Activated CD8-positive, alpha-beta T cell treated with anti-CD3 and anti-CD28 coated beads for 36 hours (primary cell): ENCODE measurements around the gene PDRG1. TPM values are rescaled to one million over a fixed set of nuclear protein-coding genes. Genes with fewer than 3 reads are reported as not detected.

ENCODE experiments used
- ATAC-seq: fragments of 200-7000 bp; cut with Tn5 transposase; one replicate; pipeline ENCODE4 v1.10.0; 2021; ENCODE audit warnings: mild to moderate bottlenecking, moderate library complexity
- CTCF ChIA-PET: fragments of 350-600 bp; sonication (Branson Sonifier 250); formaldehyde crosslinking; loops from one replicate; lab custom pipeline; 2021; ENCODE audit warnings: antibody characterized with exemption; lab: Charles Lee
- POLR2A ChIA-PET: fragments of 350-600 bp; sonication (Branson Sonifier 250); formaldehyde crosslinking; loops from one replicate; lab custom pipeline; 2021; ENCODE audit warnings: antibody characterized with exemption; lab: Charles Lee
- DNase-seq: peaks from one replicate; pipeline ENCODE4 v3.0.0-alpha.2; 2020
- H3K27ac Mint-ChIP-seq: one replicate; pipeline ENCODE4 v1.8.0; 2021; ENCODE audit warnings: mild to moderate bottlenecking, mixed read lengths
- H3K27me3 Mint-ChIP-seq: one replicate; pipeline ENCODE4 v1.8.0; 2021; ENCODE audit warnings: mixed read lengths
- H3K36me3 Mint-ChIP-seq: one replicate; pipeline ENCODE4 v1.8.0; 2021; ENCODE audit warnings: low read depth, mixed read lengths
- H3K4me1 Mint-ChIP-seq: one replicate; pipeline ENCODE4 v1.8.0; 2021; ENCODE audit warnings: low read depth, mixed read lengths
- H3K4me3 Mint-ChIP-seq: one replicate; pipeline ENCODE4 v1.8.0; 2021; ENCODE audit warnings: mild to moderate bottlenecking, moderate library complexity, mixed read lengths
- H3K9me3 Mint-ChIP-seq: one replicate; pipeline ENCODE4 v1.8.0; 2021; ENCODE audit warnings: mixed read lengths
- intact Hi-C: fragments of 100-400 bp; cut with micrococcal nuclease; formaldehyde crosslinking; loops from one replicate; pipeline ENCODE4 v1.10.0; 2022
- total RNA-seq, 2 experiments: library from RNA; stranded (reverse); gene quantifications; one replicate each; pipeline ENCODE4 v1.2.3, GENCODE V29; 2021
- TF ChIP-seq, protein P1 (sequence below): fragments of 200-600 bp; IDR thresholded peaks from one replicate; pipeline ENCODE4 v1.8.0; 2022; ENCODE audit warnings: antibody characterized with exemption, mild to moderate bottlenecking

Gene PDRG1
- total RNA-seq, 2 experiments from 2014 or later: 17.7 to 18.3 TPM

DNA sequence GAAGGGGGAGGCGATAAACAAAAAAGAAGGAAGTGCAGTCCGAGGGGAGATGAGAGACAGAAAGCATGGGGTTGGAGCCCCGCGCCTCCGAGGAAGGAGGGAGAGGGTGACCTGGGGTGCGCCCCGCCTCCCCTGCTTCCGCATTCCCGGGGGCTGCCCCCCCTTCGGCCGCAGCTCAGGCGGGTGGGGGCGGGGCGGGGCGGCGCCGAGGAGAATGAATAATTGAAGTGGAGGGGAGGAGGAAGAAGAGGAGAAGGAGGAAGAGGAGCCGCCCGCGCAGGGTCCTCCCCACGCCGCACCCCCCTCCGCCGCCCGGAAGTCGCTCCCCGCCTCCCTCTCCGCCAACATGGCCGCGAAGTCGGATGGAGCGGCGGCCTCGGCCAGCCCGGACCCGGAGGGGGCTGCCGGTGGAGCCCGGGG is 16.0 kb upstream of the PDRG1 start, which contains the start of gene XKR7:
TSS of gene XKR7 (plus strand) at position 322 of the 420 bp plus-strand sequence. CDS start at position 347, 25 bp downstream.
- DNase-seq (peak; percentile 35), ATAC-seq (peak; percentile 60)
- CTCF ChIA-PET: interaction anchor here (1.0 to 3.5 kb wide), 2 partner anchors 16 to 144 kb away, joined by 3 to 18 read pairs; partner anchors contain the start of gene PDRG1
- TF ChIP-seq, protein P1, sequence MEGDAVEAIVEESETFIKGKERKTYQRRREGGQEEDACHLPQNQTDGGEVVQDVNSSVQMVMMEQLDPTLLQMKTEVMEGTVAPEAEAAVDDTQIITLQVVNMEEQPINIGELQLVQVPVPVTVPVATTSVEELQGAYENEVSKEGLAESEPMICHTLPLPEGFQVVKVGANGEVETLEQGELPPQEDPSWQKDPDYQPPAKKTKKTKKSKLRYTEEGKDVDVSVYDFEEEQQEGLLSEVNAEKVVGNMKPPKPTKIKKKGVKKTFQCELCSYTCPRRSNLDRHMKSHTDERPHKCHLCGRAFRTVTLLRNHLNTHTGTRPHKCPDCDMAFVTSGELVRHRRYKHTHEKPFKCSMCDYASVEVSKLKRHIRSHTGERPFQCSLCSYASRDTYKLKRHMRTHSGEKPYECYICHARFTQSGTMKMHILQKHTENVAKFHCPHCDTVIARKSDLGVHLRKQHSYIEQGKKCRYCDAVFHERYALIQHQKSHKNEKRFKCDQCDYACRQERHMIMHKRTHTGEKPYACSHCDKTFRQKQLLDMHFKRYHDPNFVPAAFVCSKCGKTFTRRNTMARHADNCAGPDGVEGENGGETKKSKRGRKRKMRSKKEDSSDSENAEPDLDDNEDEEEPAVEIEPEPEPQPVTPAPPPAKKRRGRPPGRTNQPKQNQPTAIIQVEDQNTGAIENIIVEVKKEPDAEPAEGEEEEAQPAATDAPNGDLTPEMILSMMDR: no peak
- intact Hi-C loops: no loop called here
- H3K4me3 Mint-ChIP-seq: peak within 1 kb of the TSS; percentile 73
- no peaks in the 10 kb centered on the region for H3K9me3 Mint-ChIP-seq
- POLR2A ChIA-PET: no interaction called here
- H3K27ac Mint-ChIP-seq: no peak within 1 kb of the TSS
- no peaks in the 10 kb centered on the region for H3K36me3 Mint-ChIP-seq
- H3K4me1 Mint-ChIP-seq: peaks cover 3% of the 10 kb centered on the region
- peaks cover 40% of the 10 kb centered on the region for H3K27me3 Mint-ChIP-seq

DNA sequence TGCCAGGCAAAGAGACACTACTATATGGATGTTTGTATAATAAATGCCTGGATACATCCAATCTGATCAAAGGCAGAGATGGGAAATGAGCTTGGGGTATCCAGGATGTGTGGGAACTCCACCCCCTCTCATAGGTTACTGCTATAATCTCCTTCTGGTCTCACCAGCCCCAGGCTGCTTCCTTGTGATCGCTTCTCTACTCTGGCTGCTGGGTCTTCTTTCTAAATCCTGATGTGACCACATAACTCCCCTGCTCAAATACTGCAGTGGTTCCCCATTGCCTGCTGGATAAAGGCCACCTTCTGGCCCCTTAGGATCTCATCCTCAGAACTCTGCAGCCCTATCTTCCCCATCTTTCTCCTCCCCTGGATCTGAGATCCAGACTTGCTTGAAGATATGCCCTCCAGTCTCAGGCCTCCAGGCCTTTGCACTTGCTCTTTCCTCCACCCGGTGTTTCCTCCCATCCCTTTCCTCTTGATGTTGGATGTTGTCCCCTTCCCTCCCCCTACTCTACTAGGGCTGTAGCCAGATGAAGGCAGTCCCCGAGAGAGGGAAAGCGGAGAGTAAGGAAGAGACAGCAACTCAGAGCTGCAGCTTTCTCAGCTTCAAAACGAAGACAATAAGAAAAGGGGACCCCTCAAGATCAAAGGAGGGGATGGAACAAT is 15.3 kb upstream of the PDRG1 start:
- no peak overlapping the region for H3K27ac Mint-ChIP-seq
- peaks cover 42% of the 10 kb centered on the region for H3K27me3 Mint-ChIP-seq
- intact Hi-C loops: no loop called here
- H3K36me3 Mint-ChIP-seq: no peaks in the 10 kb centered on the region
- no peak for DNase-seq
- CTCF ChIA-PET: interaction anchor here (1.0 to 3.5 kb wide), 3 partner anchors 15 to 64 kb away, joined by 3 to 18 read pairs (median 5); partner anchors contain the start of gene PDRG1
- peaks cover 3% of the 10 kb centered on the region for H3K4me1 Mint-ChIP-seq
- POLR2A ChIA-PET: interaction anchor here (1.1 kb wide), 1 partner anchor 16 kb away, joined by 3 read pairs; no protein-coding TSS in a partner anchor
- H3K9me3 Mint-ChIP-seq: no peaks in the 10 kb centered on the region
- TF ChIP-seq, protein P1: no peak
- H3K4me3 Mint-ChIP-seq: peak overlapping the region; percentile 35
- ATAC-seq: no peak

DNA sequence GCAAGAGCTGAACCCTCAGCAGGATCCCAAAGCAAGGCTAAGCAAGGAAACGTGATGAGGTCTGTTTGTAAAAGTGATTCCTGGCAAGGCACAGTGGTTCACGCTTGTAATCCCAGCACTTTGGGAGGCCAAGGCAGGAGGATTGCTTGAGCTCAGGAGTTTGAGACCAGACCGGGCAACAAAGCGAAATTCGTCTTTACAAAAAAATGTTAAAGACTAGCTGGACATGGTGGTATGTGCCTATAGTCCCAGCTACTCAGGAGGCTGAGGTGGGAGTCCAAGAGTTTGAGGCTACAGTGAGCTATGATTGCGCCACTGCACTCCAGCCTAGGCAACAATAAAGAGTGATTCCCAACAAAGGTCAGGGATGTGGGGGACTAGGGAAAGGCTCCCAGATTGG is 12.0 kb upstream of the PDRG1 start:
- Mint-ChIP-seq H3K4me1 (peaks cover 3% of the 10 kb centered on the region), H3K27me3 (peaks cover 33% of the 10 kb centered on the region), H3K9me3 (no peaks in the 10 kb centered on the region), H3K4me3 (no peak overlapping the region), H3K27ac (no peak overlapping the region), H3K36me3 (no peaks in the 10 kb centered on the region)
- ATAC-seq (no peak), DNase-seq (no peak)
- TF ChIP-seq, protein P1: no peak
- intact Hi-C loops: no loop called here
- CTCF ChIA-PET: interaction anchor here (0.7 to 1.6 kb wide), 4 partner anchors 12 to 114 kb away, joined by 3 to 7 read pairs (median 4); partner anchors contain the start of gene PDRG1
- POLR2A ChIA-PET: no interaction called here

DNA sequence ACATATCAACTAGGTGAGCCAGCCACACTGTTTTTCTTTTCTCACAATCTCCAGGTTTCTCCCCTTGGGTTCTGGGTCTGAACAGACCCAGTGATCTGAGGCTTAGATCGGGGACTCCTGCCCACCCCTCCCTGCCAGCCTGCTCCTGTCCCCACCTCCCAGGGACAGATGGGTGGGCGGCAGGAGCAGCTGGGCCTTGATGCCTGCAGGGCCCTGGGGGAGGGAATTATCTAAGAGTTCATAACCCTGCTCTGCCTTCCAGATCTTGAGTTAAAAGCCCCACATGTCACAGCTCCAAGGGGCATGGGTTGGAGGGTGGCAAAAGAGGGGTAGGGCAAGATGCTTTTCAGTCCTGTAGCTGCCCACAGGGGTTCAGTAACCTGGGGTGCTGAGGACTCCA is 10.9 kb upstream of the PDRG1 start:
- no peak overlapping the region for H3K4me3 Mint-ChIP-seq
- POLR2A ChIA-PET: no interaction called here
- intact Hi-C loops: no loop called here

More for the DNA sequence above, 10.9 kb upstream of the PDRG1 start:
- Mint-ChIP-seq H3K36me3 (no peaks in the 10 kb centered on the region), H3K27me3 (peaks cover 33% of the 10 kb centered on the region), H3K9me3 (no peaks in the 10 kb centered on the region), H3K27ac (no peak overlapping the region), H3K4me1 (no peaks in the 10 kb centered on the region)
- TF ChIP-seq, protein P1: no peak
- ATAC-seq (no peak), DNase-seq (no peak)
- CTCF ChIA-PET: interaction anchor here (1.2 to 1.6 kb wide), 2 partner anchors 11 to 112 kb away, joined by 3 to 7 read pairs; partner anchors contain the start of gene PDRG1
